ENCODE measurements around the gene MYOZ2. TPM values are rescaled to one million over a fixed set of nuclear protein-coding genes. Genes with fewer than 3 reads are reported as not detected.

Gene MYOZ2
- total RNA-seq, 1 experiment from 2014 or later: not detected

- POLR2A ChIA-PET: interaction anchor here (0.5 to 1.5 kb wide), 7 partner anchors 9 to 193 kb away, joined by 3 to 16 read pairs (median 3); partner anchors contain the start of gene USP53
- H3K27me3 Mint-ChIP-seq (ENCODE audit: insufficient read depth, unreplicated experiment): no peaks in the 10 kb centered on the region
- H3K9me3 Mint-ChIP-seq (ENCODE audit: unreplicated experiment): no peaks in the 10 kb centered on the region
- intact Hi-C loops (cut with micrococcal nuclease): loop anchor here (10.0 kb wide), 1 partner anchor 122 kb away; no protein-coding TSS in a partner anchor
- H3K27ac Mint-ChIP-seq (ENCODE audit: low read depth, unreplicated experiment): no peak overlapping the region
- H3K4me3 Mint-ChIP-seq (ENCODE audit: unreplicated experiment): no peak overlapping the region
- H3K36me3 Mint-ChIP-seq (ENCODE audit: insufficient read depth, unreplicated experiment): no peaks in the 10 kb centered on the region
- BruUV-seq (replicated peaks): no TSS peak
- DNase-seq (ENCODE audit: unreplicated experiment): peak; percentile 39
- CTCF ChIA-PET: no interaction called here
- H3K4me1 Mint-ChIP-seq (ENCODE audit: insufficient read depth, unreplicated experiment): peaks cover 31% of the 10 kb centered on the region
- TF ChIP-seq, protein P1, sequence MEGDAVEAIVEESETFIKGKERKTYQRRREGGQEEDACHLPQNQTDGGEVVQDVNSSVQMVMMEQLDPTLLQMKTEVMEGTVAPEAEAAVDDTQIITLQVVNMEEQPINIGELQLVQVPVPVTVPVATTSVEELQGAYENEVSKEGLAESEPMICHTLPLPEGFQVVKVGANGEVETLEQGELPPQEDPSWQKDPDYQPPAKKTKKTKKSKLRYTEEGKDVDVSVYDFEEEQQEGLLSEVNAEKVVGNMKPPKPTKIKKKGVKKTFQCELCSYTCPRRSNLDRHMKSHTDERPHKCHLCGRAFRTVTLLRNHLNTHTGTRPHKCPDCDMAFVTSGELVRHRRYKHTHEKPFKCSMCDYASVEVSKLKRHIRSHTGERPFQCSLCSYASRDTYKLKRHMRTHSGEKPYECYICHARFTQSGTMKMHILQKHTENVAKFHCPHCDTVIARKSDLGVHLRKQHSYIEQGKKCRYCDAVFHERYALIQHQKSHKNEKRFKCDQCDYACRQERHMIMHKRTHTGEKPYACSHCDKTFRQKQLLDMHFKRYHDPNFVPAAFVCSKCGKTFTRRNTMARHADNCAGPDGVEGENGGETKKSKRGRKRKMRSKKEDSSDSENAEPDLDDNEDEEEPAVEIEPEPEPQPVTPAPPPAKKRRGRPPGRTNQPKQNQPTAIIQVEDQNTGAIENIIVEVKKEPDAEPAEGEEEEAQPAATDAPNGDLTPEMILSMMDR (IDR thresholded peaks at IDR 0.05; ENCODE audit: unreplicated experiment): no peak
Observed at GRCh38 chr4:119106036-119107000, 29.3 kb upstream of the MYOZ2 start.

DNA sequence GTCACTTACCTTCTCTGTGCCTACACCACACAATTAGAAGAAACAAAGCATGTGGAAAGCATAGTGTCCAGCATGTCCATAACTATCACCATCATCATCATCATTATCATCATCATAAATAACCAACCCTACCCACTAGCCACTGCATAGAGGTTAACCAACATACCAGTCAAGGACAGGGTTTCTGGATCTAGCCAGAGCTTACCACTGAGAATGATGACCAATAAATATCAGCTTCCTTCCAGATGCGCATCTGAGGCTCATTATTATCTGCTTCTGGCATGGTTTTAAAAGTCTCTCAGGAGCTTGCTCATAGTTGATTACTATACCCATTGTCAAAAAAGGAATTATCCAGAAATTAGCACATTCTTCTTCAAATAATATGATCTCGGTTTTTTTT is 25.5 kb upstream of the MYOZ2 start:
- ChIA-PET CTCF (interaction anchor here (0.6 to 0.7 kb wide), 2 partner anchors 9 to 130 kb away, joined by 3 to 4 read pairs; no protein-coding TSS in a partner anchor), POLR2A (interaction anchor here (0.9 to 1.3 kb wide), 2 partner anchors 24 to 102 kb away, joined by 3 to 4 read pairs; partner anchors contain the start of gene USP53)
- H3K9me3 Mint-ChIP-seq (ENCODE audit: unreplicated experiment): peaks cover 6% of the 10 kb centered on the region
- intact Hi-C loops (cut with micrococcal nuclease): no loop called here
- H3K4me1 Mint-ChIP-seq (ENCODE audit: insufficient read depth, unreplicated experiment): peaks cover 12% of the 10 kb centered on the region
- no peaks in the 10 kb centered on the region for H3K36me3 Mint-ChIP-seq (ENCODE audit: insufficient read depth, unreplicated experiment)
- no peaks in the 10 kb centered on the region for H3K27me3 Mint-ChIP-seq (ENCODE audit: insufficient read depth, unreplicated experiment)
- no TSS peak for BruUV-seq (replicated peaks)
- TF ChIP-seq, protein P1 (IDR thresholded peaks at IDR 0.05; ENCODE audit: unreplicated experiment): no peak
- no peak for DNase-seq (ENCODE audit: unreplicated experiment)
- no peak overlapping the region for H3K27ac Mint-ChIP-seq (ENCODE audit: low read depth, unreplicated experiment)
- H3K4me3 Mint-ChIP-seq (ENCODE audit: unreplicated experiment): no peak overlapping the region

DNA sequence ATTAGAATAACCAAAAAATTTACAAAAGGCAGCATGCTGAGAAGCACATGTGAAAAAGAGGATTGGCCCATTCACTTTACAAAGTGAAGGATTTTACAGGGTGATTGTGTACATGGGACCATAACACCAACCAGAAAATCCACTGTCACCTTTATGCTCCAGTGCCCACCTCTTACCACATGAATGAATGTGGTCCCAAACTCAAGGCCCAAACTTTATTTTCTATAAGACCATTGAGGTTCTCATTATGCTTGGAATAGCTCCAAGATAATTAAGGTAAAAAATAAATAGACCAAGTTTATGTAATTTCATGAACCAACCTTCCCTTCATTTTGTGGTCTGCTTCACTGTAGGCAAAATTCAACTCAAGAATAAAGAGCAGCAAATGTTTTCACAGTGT is 24.3 kb upstream of the MYOZ2 start:
- H3K9me3 Mint-ChIP-seq (ENCODE audit: unreplicated experiment): peaks cover 6% of the 10 kb centered on the region
- peaks cover 9% of the 10 kb centered on the region for H3K4me1 Mint-ChIP-seq (ENCODE audit: insufficient read depth, unreplicated experiment)
- no peak overlapping the region for H3K27ac Mint-ChIP-seq (ENCODE audit: low read depth, unreplicated experiment)
- no TSS peak for BruUV-seq (replicated peaks)
- H3K4me3 Mint-ChIP-seq (ENCODE audit: unreplicated experiment): no peak overlapping the region
- no peaks in the 10 kb centered on the region for H3K27me3 Mint-ChIP-seq (ENCODE audit: insufficient read depth, unreplicated experiment)
- ChIA-PET CTCF (interaction anchor here (0.8 kb wide), 1 partner anchor 102 kb away, joined by 6 read pairs; the partner anchor contains the start of gene USP53), POLR2A (interaction anchor here (0.7 to 1.3 kb wide), 3 partner anchors 9 to 101 kb away, joined by 3 to 4 read pairs (median 3); partner anchors contain the start of gene USP53)
- intact Hi-C loops (cut with micrococcal nuclease): no loop called here
- TF ChIP-seq, protein P1 (IDR thresholded peaks at IDR 0.05; ENCODE audit: unreplicated experiment): no peak
- DNase-seq (ENCODE audit: unreplicated experiment): no peak
- H3K36me3 Mint-ChIP-seq (ENCODE audit: insufficient read depth, unreplicated experiment): no peaks in the 10 kb centered on the region

Data from MCF 10A (cell line).